ENCODE results near the gene TNKS1BP1. TPM values are rescaled to one million over a fixed set of nuclear protein-coding genes. Genes with fewer than 3 reads are reported as not detected.

Gene TNKS1BP1
- total RNA-seq, 1 donor from 2014 or later = 147 TPM

- H3K9me3 ChIP-seq = peaks cover 7% of the 10 kb centered on the region
- H3K36me3 ChIP-seq = no peaks in the 10 kb centered on the region
- intact Hi-C loops (cut with DNase I) = no loop called here
- no peak overlapping the region for H3K27ac ChIP-seq
- no peak overlapping the region for H3K4me3 ChIP-seq
- ATAC-seq = no peak
- no peak for TF ChIP-seq CTCF (IDR thresholded peaks at IDR 0.05)
- no peaks in the 10 kb centered on the region for H3K4me1 ChIP-seq
- H3K27me3 ChIP-seq (ENCODE audit: low read depth) = no peaks in the 10 kb centered on the region
- no peak for DNase-seq
These were observed 63.6 kb downstream of the TNKS1BP1 start for GRCh38 chr11:57260937-57261783.

GRCh38 chr11:57256119-57256518 lies 68.6 kb downstream of the TNKS1BP1 start:
- H3K27me3 ChIP-seq (ENCODE audit: low read depth) = no peaks in the 10 kb centered on the region
- no peak for TF ChIP-seq CTCF (IDR thresholded peaks at IDR 0.05)
- no peak for DNase-seq
- ATAC-seq = no peak
- peaks cover 4% of the 10 kb centered on the region for H3K4me1 ChIP-seq
- intact Hi-C loops (cut with DNase I) = no loop called here
- no peak overlapping the region for H3K4me3 ChIP-seq
- H3K9me3 ChIP-seq = peaks cover 7% of the 10 kb centered on the region
- no peaks in the 10 kb centered on the region for H3K36me3 ChIP-seq
- no peak overlapping the region for H3K27ac ChIP-seq

GRCh38 chr11:57255618-57256017 lies 69.1 kb downstream of the TNKS1BP1 start:
- Histone ChIP-seq H3K9me3 (peaks cover 7% of the 10 kb centered on the region), H3K36me3 (no peaks in the 10 kb centered on the region), H3K27me3 (ENCODE audit: low read depth) (no peaks in the 10 kb centered on the region), H3K4me3 (no peak overlapping the region), H3K4me1 (peaks cover 4% of the 10 kb centered on the region), H3K27ac (no peak overlapping the region)
- TF ChIP-seq CTCF (IDR thresholded peaks at IDR 0.05) = no peak
- intact Hi-C loops (cut with DNase I) = no loop called here
- DNase-seq (no peak), ATAC-seq (no peak)

- H3K9me3 ChIP-seq = peaks cover 7% of the 10 kb centered on the region
- no peaks in the 10 kb centered on the region for H3K36me3 ChIP-seq
- ATAC-seq (no peak), DNase-seq (no peak)
- TF ChIP-seq CTCF (IDR thresholded peaks at IDR 0.05) = no peak
- H3K4me3 ChIP-seq = no peak overlapping the region
- intact Hi-C loops (cut with DNase I) = no loop called here
- no peaks in the 10 kb centered on the region for H3K27me3 ChIP-seq (ENCODE audit: low read depth)
- H3K27ac ChIP-seq = no peak overlapping the region
- peaks cover 4% of the 10 kb centered on the region for H3K4me1 ChIP-seq
These were observed 70.1 kb downstream of the TNKS1BP1 start for GRCh38 chr11:57254631-57255030.

GRCh38 chr11:57251491-57252104 lies 73.2 kb downstream of the TNKS1BP1 start:
- no peak for TF ChIP-seq CTCF (IDR thresholded peaks at IDR 0.05)
- Histone ChIP-seq H3K27ac (no peak overlapping the region), H3K9me3 (peaks cover under 1% of the 10 kb centered on the region), H3K36me3 (no peaks in the 10 kb centered on the region), H3K27me3 (ENCODE audit: low read depth) (no peaks in the 10 kb centered on the region), H3K4me1 (peaks cover 13% of the 10 kb centered on the region), H3K4me3 (no peak overlapping the region)
- ATAC-seq (no peak), DNase-seq (no peak)
- intact Hi-C loops (cut with DNase I) = no loop called here
